ENCODE data around the gene GTPBP2.

GTPBP2 gene

DNA sequence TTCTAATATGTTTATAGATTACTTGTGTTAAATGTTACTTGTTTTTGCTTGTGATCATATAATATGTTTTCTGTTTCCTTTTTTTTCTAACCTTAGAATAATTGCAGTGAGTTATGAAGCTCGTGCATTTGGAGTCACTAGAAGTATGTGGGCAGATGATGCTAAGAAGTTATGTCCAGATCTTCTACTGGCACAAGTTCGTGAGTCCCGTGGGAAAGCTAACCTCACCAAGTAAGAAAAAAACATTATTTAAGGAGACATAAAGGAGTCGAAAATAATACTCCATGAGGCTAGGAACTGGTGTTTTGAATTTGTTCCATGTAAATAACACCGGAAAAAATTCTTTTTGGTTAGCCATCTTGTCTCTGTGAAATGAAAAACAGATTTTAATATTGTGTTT lies 46.2 kb downstream of the GTPBP2 start:
- ATAC-seq: no peak
- H3K36me3 Mint-ChIP-seq: peaks cover 31% of the 10 kb centered on the region
- H3K27me3 Mint-ChIP-seq: no peaks in the 10 kb centered on the region
- H3K4me1 Mint-ChIP-seq: peaks cover 22% of the 10 kb centered on the region
- H3K9me3 Mint-ChIP-seq: no peaks in the 10 kb centered on the region
- H3K27ac Mint-ChIP-seq: no peak overlapping the region
- no peak overlapping the region for H3K4me3 Mint-ChIP-seq

DNA sequence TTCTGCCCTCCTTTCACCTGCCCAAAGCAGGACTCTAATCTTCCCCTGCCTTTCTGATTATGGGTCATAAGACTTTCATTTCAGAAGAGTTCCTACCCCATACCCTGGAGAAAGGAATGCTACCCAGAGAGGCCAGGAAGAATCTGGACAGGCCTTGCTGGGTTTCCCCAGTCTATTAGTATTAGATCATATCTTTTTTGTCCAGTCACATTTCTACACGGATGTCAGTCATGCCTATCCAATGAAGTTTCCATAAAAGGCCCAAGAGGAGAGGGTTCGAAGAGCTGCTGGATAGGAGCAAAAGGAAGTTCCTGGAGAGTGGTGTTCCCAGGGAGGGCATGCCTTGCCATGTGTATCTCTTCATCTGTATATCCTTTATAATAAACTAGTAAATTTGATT lies 49.9 kb downstream of the GTPBP2 start:
- peak overlapping the region; percentile 69 for H3K27ac Mint-ChIP-seq
- H3K4me3 Mint-ChIP-seq: peak overlapping the region; percentile 30
- peaks cover 44% of the 10 kb centered on the region for H3K4me1 Mint-ChIP-seq
- H3K9me3 Mint-ChIP-seq: no peaks in the 10 kb centered on the region
- no peaks in the 10 kb centered on the region for H3K27me3 Mint-ChIP-seq
- peaks cover 8% of the 10 kb centered on the region for H3K36me3 Mint-ChIP-seq
- no peak for ATAC-seq

DNA sequence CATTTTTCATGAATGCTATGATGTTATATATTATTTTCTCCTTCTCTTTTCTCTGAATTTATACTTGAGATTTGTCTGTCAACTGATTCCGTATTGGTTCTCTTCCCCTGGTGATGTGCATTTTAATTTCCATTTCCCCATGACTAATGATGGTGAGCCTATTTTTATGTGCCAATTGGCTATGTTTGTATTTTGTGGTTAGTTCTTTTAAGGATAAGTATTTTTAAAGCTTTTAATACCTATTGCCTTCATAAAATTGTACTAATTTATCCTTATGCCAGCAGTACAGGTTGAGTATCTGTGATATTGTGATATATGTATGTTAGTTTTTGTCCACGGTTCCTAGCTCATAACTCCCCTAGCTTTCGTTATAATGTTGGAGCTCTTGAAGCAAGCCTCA lies 50.3 kb downstream of the GTPBP2 start:
- H3K27ac Mint-ChIP-seq: peak overlapping the region; percentile 69
- no peak for ATAC-seq
- H3K27me3 Mint-ChIP-seq: no peaks in the 10 kb centered on the region
- peaks cover 42% of the 10 kb centered on the region for H3K4me1 Mint-ChIP-seq
- no peaks in the 10 kb centered on the region for H3K9me3 Mint-ChIP-seq
- H3K36me3 Mint-ChIP-seq: peaks cover 4% of the 10 kb centered on the region
- peak overlapping the region; percentile 30 for H3K4me3 Mint-ChIP-seq

DNA sequence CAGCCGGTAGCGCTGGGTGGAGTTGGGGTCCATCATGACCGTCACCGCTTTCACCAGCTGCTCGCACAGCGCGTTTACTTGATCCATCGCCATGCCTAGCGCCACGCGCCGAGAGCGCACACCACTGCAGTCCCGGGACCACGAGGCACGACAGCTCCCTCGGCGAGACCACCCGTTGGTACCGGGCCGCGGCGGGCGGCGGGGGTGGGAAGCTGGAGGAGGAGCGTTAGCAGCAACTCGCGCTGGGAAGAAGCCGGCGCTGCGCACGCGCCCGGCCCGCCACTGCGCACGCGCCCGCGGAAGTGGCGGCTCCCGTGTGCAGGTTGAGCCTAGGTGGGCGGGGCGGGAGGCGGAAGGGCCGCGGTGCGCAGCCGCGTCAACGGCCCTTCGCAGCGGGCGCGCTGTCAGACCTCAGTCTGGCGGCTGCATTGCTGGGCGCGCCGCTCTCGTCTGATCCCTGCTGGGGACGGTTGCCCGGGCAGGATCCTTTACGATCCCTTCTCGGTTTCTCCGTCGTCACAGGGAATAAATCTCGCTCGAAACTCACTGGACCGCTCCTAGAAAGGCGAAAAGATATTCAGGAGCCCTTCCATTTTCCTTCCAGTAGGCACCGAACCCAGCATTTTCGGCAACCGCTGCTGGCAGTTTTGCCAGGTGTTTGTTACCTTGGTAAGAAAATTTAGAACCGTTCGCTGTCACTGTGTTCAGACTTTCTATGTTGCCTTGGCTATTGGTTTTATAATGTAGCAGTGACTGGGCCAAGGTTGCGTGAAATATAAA lies 53.1 kb downstream of the GTPBP2 start, which contains the start of the genes POLH and XPO5:
Gene POLH, plus strand, starts transcription at position 414 of the 780 bp plus-strand sequence. CDS start 6,135 bp downstream, outside the sequence.
Gene XPO5, minus strand, starts transcription at position 267 of the 780 bp plus-strand sequence. Its CDS starts 174 bp downstream, at position 93.
- Mint-ChIP-seq H3K9me3 (no peaks in the 10 kb centered on the region), H3K4me3 (peak within 1 kb of the TSS; percentile 94), H3K36me3 (peaks cover 12% of the 10 kb centered on the region), H3K27ac (peak within 1 kb of the TSS; percentile 69), H3K4me1 (peaks cover 39% of the 10 kb centered on the region), H3K27me3 (no peaks in the 10 kb centered on the region)
- ATAC-seq: peak; percentile 98

DNA sequence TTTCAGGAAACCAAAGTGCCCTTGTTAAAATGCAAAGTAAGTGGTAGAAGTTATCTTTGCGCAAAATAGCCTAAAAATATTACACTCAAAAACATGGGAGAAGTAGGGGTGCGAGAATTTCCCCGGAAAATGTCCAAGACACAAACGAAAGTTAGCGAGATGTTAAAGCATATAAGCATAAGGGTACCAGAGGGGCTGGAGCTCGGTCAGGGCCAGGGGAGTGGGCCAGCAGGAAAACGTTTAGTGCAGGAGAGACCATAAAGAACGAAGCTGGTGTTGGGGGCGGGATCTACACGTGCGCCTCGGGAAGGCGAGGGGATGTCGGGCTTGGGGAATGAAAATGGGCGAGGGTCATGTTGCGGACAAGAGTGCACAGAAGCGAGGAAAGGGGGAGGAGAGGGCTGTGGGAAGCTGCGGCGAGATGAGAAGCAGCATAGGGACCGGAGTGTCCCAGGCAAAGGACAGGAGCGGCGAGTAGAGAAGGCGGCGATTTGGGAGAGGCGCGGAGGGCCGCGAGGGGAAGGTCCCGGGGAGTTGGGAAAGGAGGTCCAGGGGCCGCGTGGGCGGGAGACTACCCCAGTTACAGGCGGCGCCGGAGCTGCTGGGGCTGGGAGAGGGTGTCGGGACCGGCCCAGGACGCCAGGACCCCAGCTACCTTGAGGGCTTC lies 53.8 kb downstream of the GTPBP2 start:
- Mint-ChIP-seq H3K36me3 (peaks cover 14% of the 10 kb centered on the region), H3K9me3 (no peaks in the 10 kb centered on the region), H3K4me1 (peaks cover 39% of the 10 kb centered on the region), H3K27ac (peak overlapping the region; percentile 69), H3K27me3 (no peaks in the 10 kb centered on the region), H3K4me3 (peak overlapping the region; percentile 94)
- no peak for ATAC-seq

DNA sequence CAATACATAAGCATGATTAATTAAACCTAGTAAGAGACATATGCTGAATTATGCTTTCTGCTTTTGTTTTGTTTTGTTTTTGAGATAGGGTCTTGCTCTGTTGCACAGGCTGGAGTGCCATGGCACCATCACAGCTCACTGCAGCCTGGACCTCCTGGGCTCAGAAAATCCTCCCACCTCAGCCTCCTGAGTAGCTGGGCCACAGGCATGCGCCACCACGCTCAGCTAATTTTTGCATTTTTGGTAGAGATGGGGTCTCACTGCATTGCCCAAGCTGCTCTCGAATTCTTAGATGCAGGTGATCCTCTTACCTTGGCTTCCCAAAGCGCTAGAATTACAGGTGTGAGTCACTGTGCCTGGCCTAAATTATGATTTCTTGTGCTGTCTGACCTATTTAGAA lies 57.0 kb downstream of the GTPBP2 start:
- Mint-ChIP-seq H3K9me3 (no peaks in the 10 kb centered on the region), H3K4me3 (no peak overlapping the region), H3K27me3 (no peaks in the 10 kb centered on the region), H3K4me1 (peaks cover 14% of the 10 kb centered on the region), H3K36me3 (peaks cover 26% of the 10 kb centered on the region), H3K27ac (no peak overlapping the region)
- no peak for ATAC-seq

DNA sequence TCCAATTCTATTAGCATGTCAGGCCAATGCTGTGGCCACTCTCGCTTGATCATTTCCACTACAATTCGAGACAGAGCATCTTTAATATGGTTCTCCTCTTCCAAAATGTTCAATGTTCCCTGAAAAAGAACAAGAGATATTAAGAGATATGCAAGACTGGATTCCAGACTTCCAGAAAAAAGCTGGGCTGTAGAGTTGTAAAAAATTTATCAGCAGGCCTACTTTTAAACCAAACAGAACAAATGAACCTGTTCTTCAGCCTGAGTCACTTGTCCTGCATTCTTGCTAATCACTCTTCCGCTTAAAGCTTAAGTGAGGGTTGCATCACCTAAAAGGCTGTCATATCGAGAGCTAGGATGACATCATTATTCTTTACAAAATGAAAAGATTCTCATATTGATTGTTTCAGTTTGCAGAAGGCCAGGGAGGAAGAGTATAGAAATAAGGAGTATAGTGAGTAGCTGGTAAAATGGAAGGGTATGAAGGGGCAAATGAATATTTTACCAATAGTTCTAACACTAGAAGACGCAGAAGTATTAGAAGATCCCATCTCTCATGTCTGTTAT lies 58.1 kb downstream of the GTPBP2 start:
- Mint-ChIP-seq H3K36me3 (peaks cover 26% of the 10 kb centered on the region), H3K9me3 (no peaks in the 10 kb centered on the region), H3K27ac (no peak overlapping the region), H3K4me1 (peaks cover 9% of the 10 kb centered on the region), H3K27me3 (no peaks in the 10 kb centered on the region), H3K4me3 (no peak overlapping the region)
- no peak for ATAC-seq

Measured in stimulated activated memory B cell treated with anti-CD40 and anti-IgM and Interleukin-4, amounts not matched to agents 10 μg/mL and 1 μg/mL and 100 μg/mL, for 72 hours (primary cell).